ENCODE data around the gene ARHGAP15.

DNA sequence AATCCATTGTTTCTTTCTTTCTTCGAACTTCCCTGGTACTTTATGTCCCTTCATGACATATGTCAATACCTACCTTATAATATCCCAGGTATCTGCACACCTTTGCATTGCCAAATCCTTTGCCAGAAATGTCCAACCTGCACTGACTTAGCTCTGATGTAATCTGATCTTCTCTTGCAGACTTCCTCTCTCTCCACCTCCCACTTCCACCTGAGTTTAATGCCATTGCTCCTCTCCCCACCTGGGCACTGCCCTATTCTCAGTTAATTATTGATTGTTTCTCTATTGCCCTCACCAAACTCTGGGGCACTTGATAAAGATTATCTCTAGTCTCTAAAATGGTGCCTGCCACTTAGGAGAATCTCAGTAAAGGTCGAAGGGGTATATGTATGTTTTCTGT lies 23.0 kb downstream of the ARHGAP15 start:
- TF ChIP-seq CTCF (IDR thresholded peaks at IDR 0.05; ENCODE audit: low read length), result no peak
- TF ChIP-seq EZH2 (IDR thresholded peaks at IDR 0.05; ENCODE audit: borderline replicate concordance, low read length), result no peak
